ENCODE measurements around the gene SHROOM1.
"Not testable (repeated sequence)": the region's sequence is repeated elsewhere in the genome, so short reads cannot be mapped to it uniquely, and the experiment has no call there.

Gene SHROOM1

GRCh38 chr5:132806804-132807162 is 23.7 kb downstream of the SHROOM1 start:
- not testable (repeated sequence) for DNase-seq (ENCODE audit: low read depth)

- not testable (repeated sequence) for DNase-seq (ENCODE audit: low read depth)
These were observed 24.6 kb downstream of the SHROOM1 start for GRCh38 chr5:132805872-132806271.

- not testable (repeated sequence) for DNase-seq (ENCODE audit: low read depth)
These were observed 26.2 kb downstream of the SHROOM1 start for GRCh38 chr5:132804219-132804618.

GRCh38 chr5:132802685-132803066 is 27.8 kb downstream of the SHROOM1 start:
- DNase-seq (ENCODE audit: low read depth): not testable (repeated sequence)

GRCh38 chr5:132802044-132802684 is 28.3 kb downstream of the SHROOM1 start:
- DNase-seq (ENCODE audit: low read depth): no peak

GRCh38 chr5:132800545-132800944 is 29.9 kb downstream of the SHROOM1 start:
- no peak for DNase-seq (ENCODE audit: low read depth)

DNA sequence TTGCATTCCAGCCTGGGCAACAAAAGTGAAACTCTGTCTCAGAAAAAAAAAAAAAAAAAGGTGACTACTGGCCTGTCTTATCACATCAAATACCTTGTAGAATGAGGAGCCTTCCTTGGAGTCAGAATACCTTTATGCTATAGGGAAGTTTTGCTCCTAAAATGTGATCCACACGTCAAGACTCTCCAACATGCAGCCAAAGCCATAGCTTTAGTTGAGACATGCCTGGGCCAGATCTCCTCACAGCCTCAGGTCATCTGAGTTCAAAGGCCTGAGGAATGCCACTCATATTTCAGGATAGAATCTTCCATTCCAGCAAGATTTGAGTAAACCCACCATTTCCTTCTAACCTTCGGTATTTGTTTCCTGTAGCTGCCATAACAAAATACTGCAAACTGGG is 31.1 kb downstream of the SHROOM1 start:
- no peak for DNase-seq (ENCODE audit: low read depth)

- no peak for DNase-seq (ENCODE audit: low read depth)
These were observed 32.8 kb downstream of the SHROOM1 start for GRCh38 chr5:132797651-132798050.

- no peak for DNase-seq (ENCODE audit: low read depth)
These were observed 39.4 kb downstream of the SHROOM1 start for GRCh38 chr5:132791026-132791425.

DNA sequence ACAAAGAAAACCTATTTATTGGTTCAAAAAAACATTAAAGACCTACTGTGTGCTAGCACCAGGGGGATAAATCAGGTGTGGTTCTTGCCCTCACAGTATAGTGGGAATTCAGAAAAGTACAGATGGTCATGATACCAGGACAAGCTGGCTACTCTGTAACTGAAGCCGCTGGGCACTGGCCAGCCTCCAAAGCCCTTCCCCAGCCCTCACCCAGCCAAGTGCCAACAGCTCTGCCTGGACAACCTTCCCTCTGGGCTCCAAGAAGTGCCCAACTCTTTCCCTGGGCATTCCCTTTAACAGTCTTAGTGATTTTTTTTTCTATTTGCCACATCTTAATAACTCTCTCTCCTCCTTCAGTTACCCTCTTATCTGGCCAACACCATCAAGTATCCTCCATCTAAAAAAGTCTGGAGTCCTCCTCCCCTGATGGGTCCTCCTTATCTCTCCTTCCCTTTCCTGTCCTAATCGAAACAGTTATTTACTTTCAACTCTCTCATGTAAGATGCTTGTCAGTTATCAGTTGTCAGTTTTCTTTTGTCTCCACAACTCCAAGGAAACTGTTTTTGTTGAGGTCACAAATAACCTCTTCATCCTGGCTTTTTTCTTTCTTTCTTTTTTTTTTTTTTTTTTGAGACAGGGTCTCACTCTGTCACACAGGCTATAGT is 40.1 kb downstream of the SHROOM1 start:
- DNase-seq (ENCODE audit: low read depth): no peak

DNA sequence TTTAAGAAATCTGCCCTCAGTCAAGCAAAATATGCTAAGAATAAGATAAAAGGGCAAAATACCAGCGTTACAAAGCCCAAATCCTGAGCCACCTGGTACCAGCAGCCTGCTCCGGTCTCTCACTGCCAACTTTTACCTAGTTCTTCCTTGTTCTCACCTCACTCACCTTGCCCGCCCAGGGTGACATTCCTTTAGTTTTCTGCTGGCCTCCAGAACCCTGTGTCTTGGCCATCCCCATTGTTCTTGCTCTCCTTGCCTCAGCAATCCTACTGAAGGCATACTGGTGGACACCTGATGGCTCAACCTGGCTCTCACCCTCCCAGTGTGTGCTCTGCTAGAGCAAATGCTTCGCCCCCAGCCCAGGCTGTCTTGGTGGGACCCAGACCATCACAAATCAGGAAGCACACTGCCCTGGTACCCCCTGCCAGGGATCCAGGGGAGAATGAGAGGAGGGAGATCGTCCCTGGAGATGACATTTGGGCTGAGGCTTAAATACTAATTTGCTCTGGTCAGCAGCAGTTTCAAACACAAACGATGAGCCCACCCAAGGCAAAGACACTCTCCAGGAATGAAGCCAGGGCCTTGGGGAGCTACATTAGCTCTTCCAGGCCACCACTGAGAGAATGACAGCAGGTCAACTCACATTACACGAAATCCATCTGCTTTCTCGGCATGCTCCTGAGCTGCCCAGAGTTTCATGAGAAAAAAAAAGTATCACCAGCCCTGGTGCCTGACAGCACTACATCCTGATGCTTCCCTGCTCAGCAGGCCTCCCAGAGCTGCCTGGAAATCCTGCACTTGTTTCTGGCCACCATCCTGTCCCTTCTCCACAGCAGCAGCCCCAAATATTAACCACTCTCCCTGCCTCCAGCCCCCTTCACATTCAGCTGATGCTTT is 41.2 kb downstream of the SHROOM1 start:
- no peak for DNase-seq (ENCODE audit: low read depth)

DNA sequence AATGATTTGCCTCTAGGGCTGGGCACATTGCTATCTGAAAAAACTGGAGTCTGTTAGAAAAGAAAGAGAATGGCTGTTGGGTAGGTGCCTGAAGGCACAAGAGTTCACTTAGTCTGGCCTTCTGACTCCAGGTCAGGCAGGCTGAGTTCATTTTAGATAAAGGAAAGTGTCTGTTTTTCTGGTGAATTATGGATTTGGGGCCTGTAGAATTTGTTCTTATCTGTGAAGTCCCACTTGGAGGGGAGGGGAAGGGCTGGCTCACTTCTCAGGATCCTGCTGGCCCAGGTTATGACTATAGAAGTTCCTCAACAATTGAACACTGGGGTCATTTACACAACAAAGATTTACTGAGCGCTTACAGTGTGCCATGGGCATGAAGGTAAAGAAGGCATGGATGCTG is 41.9 kb downstream of the SHROOM1 start:
- DNase-seq (ENCODE audit: low read depth): no peak

- DNase-seq (ENCODE audit: low read depth): no peak
These were observed 43.4 kb downstream of the SHROOM1 start for GRCh38 chr5:132787076-132787475.

DNA sequence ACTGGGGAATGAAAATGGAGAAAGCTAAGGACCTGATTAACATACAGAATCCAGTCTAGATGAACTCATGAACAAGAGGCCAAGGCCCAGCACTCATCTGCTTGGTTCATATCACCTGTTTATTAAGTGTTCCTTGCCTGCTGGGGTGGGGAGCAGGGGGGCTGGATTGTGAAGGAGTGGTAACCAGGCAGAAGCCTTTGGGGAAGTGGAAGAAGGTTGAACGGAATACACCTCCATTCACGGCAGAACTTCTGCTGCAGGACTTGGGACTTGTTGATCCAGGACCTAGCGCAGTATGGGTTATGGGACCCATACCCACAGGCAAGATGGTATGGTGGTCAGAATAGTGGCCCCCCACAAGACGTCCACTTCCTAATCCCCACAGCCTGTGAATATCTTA is 44.6 kb downstream of the SHROOM1 start:
- DNase-seq (ENCODE audit: low read depth): no peak

DNA sequence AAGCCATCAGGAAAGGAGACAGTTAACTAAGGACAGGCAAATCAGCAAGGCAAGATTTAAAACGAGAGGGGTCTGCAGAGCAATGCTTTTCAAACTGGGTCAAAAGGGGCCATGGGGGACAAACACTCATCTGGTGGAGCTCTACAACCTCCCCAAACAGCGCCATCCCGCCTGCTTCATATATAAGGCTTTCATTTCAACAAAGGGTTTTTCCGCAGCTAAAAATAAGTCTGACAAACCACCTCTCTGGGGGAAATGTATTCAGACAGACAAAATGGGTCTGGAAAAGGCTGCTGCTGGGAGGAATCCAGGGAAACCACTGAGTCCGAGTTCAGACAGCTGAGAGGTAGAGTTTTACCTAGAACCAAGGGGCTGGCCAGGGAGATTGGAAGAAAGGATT is 45.1 kb downstream of the SHROOM1 start:
- DNase-seq (ENCODE audit: low read depth): no peak

GRCh38 chr5:132782101-132782500 is 48.3 kb downstream of the SHROOM1 start:
- no peak for DNase-seq (ENCODE audit: low read depth)

GRCh38 chr5:132781029-132781428 is 49.4 kb downstream of the SHROOM1 start:
- no peak for DNase-seq (ENCODE audit: low read depth)

- no peak for DNase-seq (ENCODE audit: low read depth)
These were observed 49.9 kb downstream of the SHROOM1 start for GRCh38 chr5:132780577-132780976.

DNA sequence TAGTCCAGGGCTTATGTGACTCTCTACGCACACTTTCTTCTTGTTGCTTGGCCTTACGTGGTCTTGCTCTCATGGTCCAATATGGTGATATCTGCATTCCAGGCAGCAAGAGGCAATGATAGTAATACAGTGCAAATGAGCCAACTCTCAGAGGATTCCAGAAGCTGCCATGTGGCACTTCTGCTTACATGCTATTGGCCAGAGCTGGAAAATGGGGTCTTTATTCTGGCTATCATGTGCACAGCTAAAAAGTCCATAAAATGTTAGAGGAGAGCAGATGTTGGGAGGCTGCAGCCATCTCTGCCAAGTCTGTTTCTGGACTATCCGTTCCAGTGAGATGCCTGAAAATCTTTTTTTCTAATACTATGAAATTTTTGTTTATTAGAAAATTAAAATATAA is 50.5 kb downstream of the SHROOM1 start:
- no peak for DNase-seq (ENCODE audit: low read depth)

DNA sequence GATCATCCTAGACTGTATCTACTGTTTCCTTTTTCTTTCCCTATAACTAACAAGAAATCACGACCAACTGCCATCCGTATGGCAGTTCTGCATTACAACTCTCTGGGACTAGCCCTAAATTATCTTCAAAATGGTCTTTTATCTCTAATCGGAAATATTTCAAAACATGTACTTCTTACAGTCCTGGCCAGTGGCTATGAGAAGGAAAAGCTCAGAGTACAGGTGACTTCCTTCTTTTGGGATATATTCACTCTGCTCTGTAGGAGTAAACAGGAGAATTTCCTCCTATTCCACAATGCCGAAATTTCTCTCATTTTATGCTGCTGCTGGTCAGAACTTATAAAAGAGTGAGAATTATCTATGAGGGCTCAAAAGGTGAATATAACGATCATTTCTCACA is 51.6 kb downstream of the SHROOM1 start:
- no peak for DNase-seq (ENCODE audit: low read depth)

DNA sequence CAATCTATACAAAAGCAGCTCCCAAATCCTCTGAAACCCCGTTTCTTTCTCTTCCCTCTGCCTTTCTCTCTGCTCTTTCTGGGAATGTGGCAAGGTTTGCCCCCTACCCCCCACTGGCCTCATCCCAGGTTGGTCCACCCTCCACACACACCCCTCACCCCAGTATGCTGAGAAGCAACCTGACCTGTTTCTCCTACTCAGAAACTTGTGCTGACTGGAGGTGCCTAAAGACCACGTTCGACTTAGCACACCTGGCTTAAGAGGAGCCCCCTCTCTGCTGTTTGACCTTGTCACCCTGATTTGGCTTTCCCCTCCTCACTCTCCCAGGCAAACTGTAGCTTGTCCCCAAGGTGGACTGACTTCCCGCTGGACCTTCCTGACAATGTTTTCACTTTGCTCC is 52.3 kb downstream of the SHROOM1 start:
- DNase-seq (ENCODE audit: low read depth): no peak

DNA sequence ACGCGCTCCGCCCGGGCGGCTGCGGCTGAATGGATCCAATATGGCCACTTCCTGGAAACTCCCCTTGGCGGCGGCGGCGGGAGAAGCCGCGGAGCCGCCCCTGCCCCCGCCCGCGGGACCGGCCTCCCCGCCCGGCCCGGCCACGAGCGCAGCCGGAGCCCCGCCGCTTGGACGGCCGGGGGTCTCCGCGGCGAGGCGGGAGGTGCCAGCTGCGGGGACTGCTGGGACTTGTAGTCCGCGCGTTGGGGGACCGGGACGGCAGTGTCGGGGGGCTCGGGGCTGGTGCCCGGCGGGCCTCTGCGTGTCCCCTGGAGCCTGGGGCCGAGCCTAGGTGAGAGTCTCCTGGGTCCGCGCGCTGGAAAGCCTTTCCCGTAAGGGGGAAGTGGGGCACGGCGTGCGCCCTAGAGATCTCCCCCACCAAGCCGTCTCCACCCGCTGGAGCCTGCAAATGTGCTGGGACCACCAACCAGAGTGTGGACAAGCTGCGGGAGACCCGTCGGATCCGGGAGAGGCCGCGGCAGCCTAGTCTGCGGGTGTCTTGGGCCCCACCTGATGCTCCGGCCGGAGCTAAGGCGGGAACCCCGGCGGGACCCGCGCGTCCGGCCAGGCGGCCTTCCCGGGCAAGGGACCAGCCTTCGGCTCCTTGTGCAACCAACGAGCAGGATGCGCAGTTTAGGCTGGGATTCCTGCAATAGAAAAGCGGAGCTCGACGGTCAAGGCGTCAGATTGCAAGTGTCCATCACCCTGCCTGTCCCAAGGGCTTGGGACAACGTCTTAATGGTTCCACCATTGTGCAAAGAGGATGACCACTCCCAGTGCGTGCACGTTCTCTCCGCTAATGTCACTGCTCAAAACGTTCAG is 53.0 kb downstream of the SHROOM1 start, which contains the start of gene SEPTIN8:
SEPTIN8 (minus strand) TSS at position 31 of the 861 bp plus-strand sequence. CDS start 102 bp downstream, outside the sequence.
- no peak for DNase-seq (ENCODE audit: low read depth)

All from GM04503 (cell line).